GM19043 (cell line): ENCODE measurements around the gene PODN.

ENCODE experiments used
- ATAC-seq: cut with Tn5 transposase; IDR thresholded peaks from one replicate; pipeline ENCODE4 v1.9.1; 2021; ENCODE audit warnings: low read depth; ENCODE audit not compliant: unreplicated experiment

The PODN gene

DNA sequence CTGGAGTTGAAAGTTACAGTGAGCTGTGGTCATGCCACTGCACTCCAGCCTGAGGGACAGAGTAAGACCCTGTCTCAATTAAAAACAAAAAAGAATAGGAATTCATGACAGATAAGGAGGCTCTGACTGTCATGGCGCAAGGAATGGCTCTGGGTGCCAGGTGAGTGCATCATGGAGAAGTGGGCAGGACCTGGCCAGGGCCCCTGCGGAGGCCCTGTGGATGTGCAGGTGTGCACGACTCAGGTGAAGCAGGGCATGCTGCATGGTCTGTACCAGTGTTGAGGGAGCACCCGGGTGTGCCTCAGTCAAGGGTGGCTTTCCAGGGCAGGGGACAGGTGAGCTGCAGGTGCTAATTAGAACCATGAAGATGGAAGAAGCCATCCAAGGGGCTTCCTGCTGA, 66.4 kb downstream of the PODN start:
- ATAC-seq = no peak

DNA sequence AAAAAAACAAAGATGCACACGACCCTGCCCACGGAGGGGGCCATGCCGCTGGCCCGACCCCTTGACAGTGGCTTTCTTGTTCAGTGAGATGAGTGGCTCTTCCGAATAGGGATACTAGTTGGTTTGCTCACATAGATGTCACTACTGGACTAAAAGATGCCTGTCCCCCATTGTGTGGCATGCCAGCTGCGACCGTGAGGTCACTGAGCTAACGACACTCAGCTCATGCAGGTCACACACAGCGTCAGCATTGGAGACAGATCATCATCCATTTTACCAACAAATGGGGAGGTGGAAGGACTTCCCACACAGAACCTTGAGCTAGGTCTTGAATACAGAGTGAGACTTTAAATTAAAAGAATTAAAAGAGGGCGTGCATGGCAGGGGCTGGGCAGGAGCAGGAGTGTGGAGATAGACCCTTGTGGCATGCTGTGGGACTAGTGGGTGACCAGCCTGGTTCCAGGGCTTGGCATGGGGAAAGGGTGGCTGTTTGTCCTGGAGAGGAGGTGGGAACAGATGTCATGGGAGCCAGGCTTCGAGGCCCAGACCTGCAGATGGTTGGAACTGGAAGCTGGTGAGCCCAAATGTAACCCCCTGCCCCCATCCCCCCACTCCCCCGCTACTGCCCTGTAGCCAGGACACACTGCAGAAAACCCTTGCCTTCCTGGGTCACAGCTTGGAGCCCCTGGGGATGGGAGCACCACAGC, 68.0 kb downstream of the PODN start:
- no peak for ATAC-seq

DNA sequence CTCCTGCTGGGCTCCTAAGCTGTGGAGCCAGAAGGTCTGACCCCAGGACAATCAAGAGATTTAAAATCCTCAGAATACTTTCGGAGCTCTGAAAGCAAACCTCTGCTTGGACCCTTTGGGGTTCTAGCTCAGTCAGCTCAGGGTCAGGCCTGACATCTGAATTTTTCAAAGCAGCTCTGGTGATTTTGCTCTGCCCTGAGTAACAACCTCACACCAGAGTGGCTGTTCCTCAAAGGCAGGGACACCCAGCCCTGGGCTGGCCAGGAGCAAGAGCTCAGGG, 68.5 kb downstream of the PODN start:
- ATAC-seq = no peak

- ATAC-seq = no peak
Observed at GRCh38 chr1:53130878-53131589, 69.0 kb downstream of the PODN start.

DNA sequence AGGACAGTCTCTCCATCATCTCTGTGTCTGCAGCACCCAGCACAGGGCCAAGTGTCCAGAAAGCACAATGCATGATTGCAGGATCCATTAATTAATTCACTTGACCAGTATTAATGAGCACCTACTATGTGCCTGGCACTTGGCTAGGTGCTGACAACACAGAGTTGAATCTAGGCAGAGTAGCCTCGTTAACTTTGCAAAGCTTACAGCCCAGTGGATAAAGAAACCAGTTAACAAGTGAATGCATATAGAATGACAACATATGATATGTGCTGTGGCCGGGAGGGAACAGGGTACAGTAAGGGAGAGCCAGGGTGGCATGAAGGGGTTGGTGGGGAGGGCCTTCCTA, 69.6 kb downstream of the PODN start:
- ATAC-seq = no peak

DNA sequence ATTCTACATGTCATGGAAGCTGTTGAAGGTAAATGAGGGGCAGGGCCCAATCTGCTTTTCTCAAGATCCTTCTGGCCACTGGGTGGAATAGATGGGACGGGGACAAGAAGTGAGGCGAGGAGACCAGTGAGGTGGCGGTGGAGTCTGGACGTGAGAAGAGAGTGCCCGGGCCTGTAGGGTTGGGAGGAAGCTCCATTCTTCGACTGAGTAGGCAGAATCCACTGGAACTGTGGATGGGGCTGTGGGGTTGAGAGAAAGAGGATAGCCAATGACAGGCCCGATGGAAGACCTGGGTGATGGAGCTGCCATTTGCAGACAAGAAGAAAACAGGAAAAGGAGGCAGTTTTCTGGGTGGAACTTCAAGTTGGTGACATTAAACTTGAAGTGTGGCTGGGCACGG, 70.2 kb downstream of the PODN start:
- ATAC-seq = no peak

DNA sequence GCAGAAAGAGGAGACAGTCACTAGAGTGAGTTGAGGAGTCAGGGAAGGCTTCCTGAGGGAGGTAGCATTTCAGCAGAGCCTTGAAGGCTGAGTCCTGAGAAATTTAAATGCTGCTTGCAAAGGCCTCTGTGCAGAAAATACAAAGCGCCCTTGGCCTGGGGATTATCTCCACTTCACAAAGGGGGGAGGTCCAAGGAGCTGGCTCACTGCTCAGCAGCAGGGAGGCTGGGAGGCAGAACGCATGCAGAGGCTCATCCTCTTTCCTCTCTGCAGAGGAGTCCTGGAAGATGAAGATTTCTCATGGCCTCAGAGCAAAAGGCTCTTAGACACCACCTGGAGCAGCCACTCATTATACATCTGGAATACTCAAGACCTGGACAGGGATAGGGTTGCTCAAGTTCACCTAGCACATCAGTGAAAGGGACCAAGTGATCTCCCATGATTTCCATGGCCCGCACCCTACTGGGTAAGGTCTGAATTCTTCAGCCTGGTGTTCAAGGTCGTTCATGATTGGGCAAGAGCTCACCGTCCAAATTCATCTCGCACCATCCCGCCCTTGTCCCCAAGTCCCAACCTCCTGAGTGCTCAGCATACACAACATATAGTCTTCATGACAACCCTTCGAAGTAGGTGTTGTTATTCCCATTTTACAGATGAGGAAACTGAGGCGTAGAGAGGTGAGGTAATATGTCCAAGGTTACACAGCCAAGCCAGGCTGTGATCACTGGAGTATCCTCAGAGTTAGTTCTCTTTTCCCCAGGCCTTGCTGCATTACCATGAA, 71.4 kb downstream of the PODN start:
- ATAC-seq = no peak

DNA sequence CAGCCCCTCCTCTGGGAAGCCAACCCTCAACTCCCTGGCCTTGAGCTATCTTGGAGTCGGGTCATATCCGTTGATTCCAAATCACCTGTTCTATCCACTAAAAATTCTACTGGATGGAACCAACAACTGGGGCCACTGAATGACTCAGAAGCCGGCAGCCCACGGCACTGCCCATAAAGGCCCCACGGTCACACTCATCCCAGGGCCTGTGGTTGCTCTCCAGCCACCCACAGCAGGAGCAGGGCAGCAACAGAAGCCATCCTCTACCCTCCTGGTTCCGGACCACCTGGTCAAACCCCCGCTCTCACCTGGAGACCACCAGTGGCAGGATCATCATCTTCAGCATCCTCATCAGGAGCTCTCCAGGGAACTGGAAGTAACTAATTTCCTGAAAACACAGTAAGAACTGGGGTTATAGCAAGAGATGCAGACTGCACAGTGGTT, 72.1 kb downstream of the PODN start:
- no peak for ATAC-seq
